Activated CD8-positive, alpha-beta T cell treated with anti-CD3 and anti-CD28 coated beads for 36 hours (primary cell): Measurements from ENCODE around the gene NDEL1. TPM values are rescaled to one million over a fixed set of nuclear protein-coding genes. Genes with fewer than 3 reads are reported as not detected.

Source experiments
- ATAC-seq: fragments of 200-7000 bp; cut with Tn5 transposase; one replicate; pipeline ENCODE4 v1.10.0; 2021; ENCODE audit warnings: mild to moderate bottlenecking, moderate library complexity
- CTCF ChIA-PET: fragments of 350-600 bp; sonication (Branson Sonifier 250); formaldehyde crosslinking; loops from one replicate; lab custom pipeline; 2021; ENCODE audit warnings: antibody characterized with exemption; lab: Charles Lee
- POLR2A ChIA-PET: fragments of 350-600 bp; sonication (Branson Sonifier 250); formaldehyde crosslinking; loops from one replicate; lab custom pipeline; 2021; ENCODE audit warnings: antibody characterized with exemption; lab: Charles Lee
- DNase-seq: peaks from one replicate; pipeline ENCODE4 v3.0.0-alpha.2; 2020
- H3K27ac Mint-ChIP-seq: one replicate; pipeline ENCODE4 v1.8.0; 2021; ENCODE audit warnings: mild to moderate bottlenecking, mixed read lengths
- H3K27me3 Mint-ChIP-seq: one replicate; pipeline ENCODE4 v1.8.0; 2021; ENCODE audit warnings: mixed read lengths
- H3K36me3 Mint-ChIP-seq: one replicate; pipeline ENCODE4 v1.8.0; 2021; ENCODE audit warnings: low read depth, mixed read lengths
- H3K4me1 Mint-ChIP-seq: one replicate; pipeline ENCODE4 v1.8.0; 2021; ENCODE audit warnings: low read depth, mixed read lengths
- H3K4me3 Mint-ChIP-seq: one replicate; pipeline ENCODE4 v1.8.0; 2021; ENCODE audit warnings: mild to moderate bottlenecking, moderate library complexity, mixed read lengths
- H3K9me3 Mint-ChIP-seq: one replicate; pipeline ENCODE4 v1.8.0; 2021; ENCODE audit warnings: mixed read lengths
- intact Hi-C: fragments of 100-400 bp; cut with micrococcal nuclease; formaldehyde crosslinking; loops from one replicate; pipeline ENCODE4 v1.10.0; 2022
- total RNA-seq, 2 experiments: library from RNA; stranded (reverse); gene quantifications; one replicate each; pipeline ENCODE4 v1.2.3, GENCODE V29; 2021
- TF ChIP-seq, protein P1 (sequence below): fragments of 200-600 bp; IDR thresholded peaks from one replicate; pipeline ENCODE4 v1.8.0; 2022; ENCODE audit warnings: antibody characterized with exemption, mild to moderate bottlenecking

The NDEL1 gene
- total RNA-seq, 2 experiments from 2014 or later = 48.1 to 53.9 TPM

DNA sequence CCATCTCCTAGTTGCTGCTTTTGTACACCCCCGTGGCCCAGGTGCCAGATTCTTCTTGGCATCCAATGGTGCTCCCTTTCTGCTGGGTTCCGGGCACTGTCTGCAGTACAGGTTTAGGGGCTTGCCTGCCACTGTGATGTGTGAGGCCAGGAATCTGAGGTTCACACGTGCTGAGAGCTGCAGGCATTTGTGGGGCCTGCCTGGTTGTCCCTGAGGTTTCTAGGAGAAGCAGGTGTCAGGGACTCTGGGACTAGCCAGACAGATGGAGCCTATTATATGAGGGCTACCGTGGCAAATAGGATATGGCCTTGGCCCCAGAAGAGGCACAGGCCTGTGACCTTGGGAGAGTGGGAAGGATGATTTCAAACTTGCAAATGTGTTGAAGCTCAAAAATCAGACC, 29.3 kb downstream of the NDEL1 start:
- peaks cover 23% of the 10 kb centered on the region for H3K36me3 Mint-ChIP-seq
- H3K27me3 Mint-ChIP-seq = no peaks in the 10 kb centered on the region
- H3K9me3 Mint-ChIP-seq = no peaks in the 10 kb centered on the region
- ATAC-seq (no peak), DNase-seq (no peak)
- POLR2A ChIA-PET = no interaction called here
- intact Hi-C loops = no loop called here
- no peak overlapping the region for H3K27ac Mint-ChIP-seq
- H3K4me1 Mint-ChIP-seq = peaks cover 12% of the 10 kb centered on the region
- H3K4me3 Mint-ChIP-seq = no peak overlapping the region
- CTCF ChIA-PET = no interaction called here
- TF ChIP-seq, protein P1, sequence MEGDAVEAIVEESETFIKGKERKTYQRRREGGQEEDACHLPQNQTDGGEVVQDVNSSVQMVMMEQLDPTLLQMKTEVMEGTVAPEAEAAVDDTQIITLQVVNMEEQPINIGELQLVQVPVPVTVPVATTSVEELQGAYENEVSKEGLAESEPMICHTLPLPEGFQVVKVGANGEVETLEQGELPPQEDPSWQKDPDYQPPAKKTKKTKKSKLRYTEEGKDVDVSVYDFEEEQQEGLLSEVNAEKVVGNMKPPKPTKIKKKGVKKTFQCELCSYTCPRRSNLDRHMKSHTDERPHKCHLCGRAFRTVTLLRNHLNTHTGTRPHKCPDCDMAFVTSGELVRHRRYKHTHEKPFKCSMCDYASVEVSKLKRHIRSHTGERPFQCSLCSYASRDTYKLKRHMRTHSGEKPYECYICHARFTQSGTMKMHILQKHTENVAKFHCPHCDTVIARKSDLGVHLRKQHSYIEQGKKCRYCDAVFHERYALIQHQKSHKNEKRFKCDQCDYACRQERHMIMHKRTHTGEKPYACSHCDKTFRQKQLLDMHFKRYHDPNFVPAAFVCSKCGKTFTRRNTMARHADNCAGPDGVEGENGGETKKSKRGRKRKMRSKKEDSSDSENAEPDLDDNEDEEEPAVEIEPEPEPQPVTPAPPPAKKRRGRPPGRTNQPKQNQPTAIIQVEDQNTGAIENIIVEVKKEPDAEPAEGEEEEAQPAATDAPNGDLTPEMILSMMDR = no peak

- peaks cover 20% of the 10 kb centered on the region for H3K36me3 Mint-ChIP-seq
- intact Hi-C loops = no loop called here
Observed at GRCh38 chr17:8465356-8465755, 29.7 kb downstream of the NDEL1 start.

GRCh38 chr17:8465759-8466158, 30.1 kb downstream of the NDEL1 start:
- intact Hi-C loops = no loop called here
- Mint-ChIP-seq H3K27me3 (no peaks in the 10 kb centered on the region), H3K9me3 (no peaks in the 10 kb centered on the region), H3K4me1 (peaks cover 12% of the 10 kb centered on the region), H3K36me3 (peaks cover 20% of the 10 kb centered on the region), H3K4me3 (no peak overlapping the region), H3K27ac (no peak overlapping the region)
- TF ChIP-seq, protein P1 = no peak
- CTCF ChIA-PET = no interaction called here
- no peak for DNase-seq
- POLR2A ChIA-PET = no interaction called here
- no peak for ATAC-seq

More at GRCh38 chr17:8465356-8465755, 29.7 kb downstream of the NDEL1 start:
- CTCF ChIA-PET = no interaction called here
- Mint-ChIP-seq H3K4me3 (no peak overlapping the region), H3K27me3 (no peaks in the 10 kb centered on the region), H3K4me1 (peaks cover 12% of the 10 kb centered on the region), H3K9me3 (no peaks in the 10 kb centered on the region), H3K27ac (no peak overlapping the region)
- ATAC-seq (no peak), DNase-seq (no peak)
- POLR2A ChIA-PET = no interaction called here
- TF ChIP-seq, protein P1 = no peak

- ATAC-seq = no peak
- no peaks in the 10 kb centered on the region for H3K9me3 Mint-ChIP-seq
Observed at GRCh38 chr17:8466456-8466855, 30.8 kb downstream of the NDEL1 start.

DNA sequence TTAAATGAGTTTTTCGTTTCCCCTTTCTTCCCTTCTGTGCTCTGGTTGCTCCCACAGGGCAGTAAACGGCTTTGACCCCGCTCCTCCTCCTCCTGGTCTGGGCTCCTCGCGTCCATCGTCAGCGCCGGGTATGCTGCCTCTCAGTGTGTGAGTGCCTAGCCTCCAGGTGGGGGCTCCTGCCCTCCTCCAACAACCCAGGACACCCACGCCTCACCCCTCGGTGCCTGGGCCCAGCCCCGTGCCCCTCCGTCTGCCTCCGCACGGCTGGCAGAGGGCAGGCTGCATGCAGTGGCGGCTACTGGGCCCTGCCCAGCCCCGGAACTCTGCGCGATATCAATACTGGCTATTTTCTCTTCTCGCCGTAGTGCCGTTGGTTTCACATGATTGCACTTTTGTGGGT, 31.2 kb downstream of the NDEL1 start:
- H3K36me3 Mint-ChIP-seq = peaks cover 26% of the 10 kb centered on the region
- POLR2A ChIA-PET = no interaction called here
- no peak for DNase-seq
- CTCF ChIA-PET = no interaction called here
- TF ChIP-seq, protein P1 = no peak
- H3K4me1 Mint-ChIP-seq = peaks cover 10% of the 10 kb centered on the region
- no peaks in the 10 kb centered on the region for H3K9me3 Mint-ChIP-seq
- no peak overlapping the region for H3K4me3 Mint-ChIP-seq
- no peak for ATAC-seq
- intact Hi-C loops = no loop called here
- no peak overlapping the region for H3K27ac Mint-ChIP-seq
- no peaks in the 10 kb centered on the region for H3K27me3 Mint-ChIP-seq

More at GRCh38 chr17:8466456-8466855, 30.8 kb downstream of the NDEL1 start:
- no peak overlapping the region for H3K27ac Mint-ChIP-seq
- no peak overlapping the region for H3K4me3 Mint-ChIP-seq
- H3K4me1 Mint-ChIP-seq = peaks cover 12% of the 10 kb centered on the region
- peaks cover 23% of the 10 kb centered on the region for H3K36me3 Mint-ChIP-seq
- intact Hi-C loops = no loop called here
- TF ChIP-seq, protein P1 = no peak
- no peak for DNase-seq
- CTCF ChIA-PET = no interaction called here
- H3K27me3 Mint-ChIP-seq = no peaks in the 10 kb centered on the region
- POLR2A ChIA-PET = no interaction called here
